Measurements from ENCODE around the gene CRYZ. TPM values are rescaled to one million over a fixed set of nuclear protein-coding genes. Genes with fewer than 3 reads are reported as not detected.

CRYZ gene
- total and polyA plus RNA-seq, 10 of the 15 experiments (the other 5 are each of a cell fraction or from before 2014, with no cell fraction given): 53.4 to 194 (median 79.8) TPM

- no peak for TF ChIP-seq SP1 (IDR thresholded peaks at IDR 0.05; ENCODE audit: low read depth, low read length)
- TF ChIP-seq WRNIP1 (IDR thresholded peaks at IDR 0.05; ENCODE audit: borderline replicate concordance, low read depth, low read length): no peak
- TF ChIP-seq BMI1 (IDR thresholded peaks at IDR 0.05; ENCODE audit: borderline replicate concordance): no peak
- TF ChIP-seq IRF4 (IDR thresholded peaks at IDR 0.05; ENCODE audit: low read depth, low read length): no peak
- TF ChIP-seq SREBF2 (IDR thresholded peaks at IDR 0.05; ENCODE audit: low read length): no peak
- TF ChIP-seq HCFC1 (IDR thresholded peaks at IDR 0.05; ENCODE audit: low read length): no peak
- TF ChIP-seq MAX (IDR thresholded peaks at IDR 0.05; ENCODE audit: low read depth, low read length): no peak
- 0 out of 2 replicates have a peak, but pooled peaks have one; percentile 4 for TF ChIP-seq ZNF207 (IDR thresholded peaks at IDR 0.05; ENCODE audit: borderline replicate concordance)
- no peak for TF ChIP-seq USF2 (IDR thresholded peaks at IDR 0.05; ENCODE audit: borderline replicate concordance, low read depth, low read length)
- TF ChIP-seq MXI1 (IDR thresholded peaks at IDR 0.05; ENCODE audit: low read depth, low read length): peak; percentile 78; the same call in 1 of the 2 replicates
- no peak for TF ChIP-seq BHLHE40 (IDR thresholded peaks at IDR 0.05; ENCODE audit: borderline replicate concordance in 1 of 2, low read depth in 2 of 2, low read length in 1 of 2)
- no peak for TF ChIP-seq RELA (IDR thresholded peaks at IDR 0.05; ENCODE audit: borderline replicate concordance, partially characterized antibody)
- no peak for TF ChIP-seq USF1 (IDR thresholded peaks at IDR 0.05; ENCODE audit: borderline replicate concordance, extremely low read length, insufficient read depth, low read depth, low read length)
- TF ChIP-seq GATAD2B (conservative IDR thresholded peaks at IDR 0.05; ENCODE audit: low read depth): no peak
- no peak for TF ChIP-seq ZBTB11 (CRISPR knock-in tag; IDR thresholded peaks at IDR 0.05)
- TF ChIP-seq RELB (IDR thresholded peaks at IDR 0.05; ENCODE audit: low read depth): no peak
- TF ChIP-seq TARDBP (IDR thresholded peaks at IDR 0.05; ENCODE audit: borderline replicate concordance): no peak
- no peak for TF ChIP-seq BACH1 (IDR thresholded peaks at IDR 0.05; ENCODE audit: borderline replicate concordance)
- TF ChIP-seq KLF5 (IDR thresholded peaks at IDR 0.05; ENCODE audit: partially characterized antibody): no peak
- no peak for TF ChIP-seq POU2F2 (IDR thresholded peaks at IDR 0.05; ENCODE audit: borderline replicate concordance, low read depth, low read length)
- TF ChIP-seq POLR2AphosphoS5 (IDR thresholded peaks at IDR 0.05; ENCODE audit: low read length): no peak
- no peak for TF ChIP-seq SRF (IDR thresholded peaks at IDR 0.05; ENCODE audit: low read depth in 2 of 2, low read length in 2 of 2)
- no peak for TF ChIP-seq MTA2 (IDR thresholded peaks at IDR 0.05; ENCODE audit: low read depth)
- no peak for TF ChIP-seq RFX5 (IDR thresholded peaks at IDR 0.05; ENCODE audit: low read depth, low read length)
Observed at GRCh38 chr1:74733604-74734484, 994 bp upstream of the CRYZ start (continued).

All from GM12878 (cell line).